GM19395 (cell line): ENCODE results near the gene BARHL2.

Source experiments
- ATAC-seq: cut with Tn5 transposase; IDR thresholded peaks from one replicate; pipeline ENCODE4 v1.9.1; 2021; ENCODE audit warnings: mild to moderate bottlenecking, moderate library complexity; ENCODE audit not compliant: unreplicated experiment

Gene BARHL2

GRCh38 chr1:90711696-90712095 is 5.4 kb downstream of the BARHL2 start:
- no peak for ATAC-seq

- no peak for ATAC-seq
Measured at GRCh38 chr1:90710579-90711536, 6.2 kb downstream of the BARHL2 start.

GRCh38 chr1:90709535-90709934 is 7.6 kb downstream of the BARHL2 start:
- no peak for ATAC-seq

DNA sequence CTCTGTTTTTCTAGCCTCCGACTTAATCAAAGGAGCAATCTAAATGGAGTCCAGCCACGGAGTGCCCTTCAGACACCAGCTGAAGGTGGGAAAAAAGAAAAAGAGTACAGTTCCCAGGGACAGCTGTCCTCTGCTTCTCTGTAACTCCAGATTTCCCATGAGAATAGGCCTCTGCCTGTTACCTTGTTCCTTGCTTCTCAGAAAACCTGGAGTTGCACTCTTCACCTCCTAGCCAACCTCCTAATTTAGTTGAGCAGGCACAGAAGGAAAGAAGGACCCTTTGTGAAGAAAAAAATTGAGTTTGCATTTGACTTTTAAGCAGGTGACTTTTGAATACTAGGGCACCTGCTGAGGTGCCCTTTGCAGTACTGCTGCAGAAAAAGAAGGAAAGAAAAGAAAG is 8.3 kb downstream of the BARHL2 start:
- ATAC-seq, result no peak

- no peak for ATAC-seq
Measured at GRCh38 chr1:90708236-90708786, 8.8 kb downstream of the BARHL2 start.

DNA sequence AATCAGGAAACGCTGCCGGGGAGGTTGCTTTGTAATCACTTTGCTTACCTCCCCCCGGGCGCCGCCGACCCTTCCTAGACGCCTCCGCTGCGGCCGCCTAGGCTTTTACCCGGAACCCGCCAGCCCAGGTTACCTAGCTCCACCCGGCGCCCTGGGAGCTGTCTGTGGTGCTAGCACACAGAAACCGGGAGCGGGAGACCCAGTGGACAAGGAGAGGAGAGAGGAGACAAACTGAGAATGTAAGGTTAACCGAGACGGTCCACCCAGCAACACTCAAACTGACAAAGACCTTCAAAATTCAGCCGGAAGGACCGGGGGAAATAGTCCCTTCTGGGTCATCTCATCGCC is 9.8 kb downstream of the BARHL2 start:
- ATAC-seq, result no peak

GRCh38 chr1:90706437-90707362 is 10.4 kb downstream of the BARHL2 start:
- ATAC-seq, result no peak

GRCh38 chr1:90705956-90706355 is 11.1 kb downstream of the BARHL2 start:
- ATAC-seq, result no peak

DNA sequence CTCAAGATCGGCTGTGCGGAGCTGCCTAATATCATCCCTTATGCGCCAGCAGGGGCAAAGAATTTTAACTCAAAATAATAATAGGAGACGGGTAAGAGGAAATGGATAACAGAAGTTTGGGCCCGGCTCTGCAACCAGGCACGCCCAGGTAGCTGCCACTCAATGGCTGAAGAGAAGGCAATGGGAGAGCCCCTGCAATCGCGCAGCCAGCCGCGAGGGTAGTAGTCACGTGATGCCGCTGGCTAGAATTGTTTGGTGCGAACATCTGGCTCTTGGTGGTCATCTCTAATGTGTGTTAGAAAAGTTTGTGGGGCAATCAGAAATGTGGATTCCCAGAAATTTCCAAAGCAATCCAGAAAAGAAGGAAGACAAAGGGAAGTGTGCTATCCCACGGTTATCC is 12.3 kb downstream of the BARHL2 start:
- no peak for ATAC-seq

DNA sequence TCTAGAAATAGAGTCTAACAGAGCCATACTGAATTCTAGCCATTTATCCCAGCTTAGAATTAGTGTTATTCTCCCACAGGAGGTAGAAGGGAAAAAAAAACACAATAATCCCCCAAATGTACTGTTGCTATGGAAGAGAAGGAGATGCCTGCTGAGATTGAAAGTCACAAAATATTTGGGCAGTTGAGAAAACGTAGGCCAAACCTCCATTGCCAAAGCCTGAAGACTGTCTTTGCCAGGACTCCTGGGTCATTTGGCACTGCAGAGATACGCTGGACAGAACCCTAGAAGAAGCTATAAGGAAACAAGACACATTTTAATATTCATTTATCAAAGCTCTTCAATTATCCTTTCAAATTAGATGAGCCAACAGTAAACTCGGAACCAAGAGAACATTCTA is 22.3 kb downstream of the BARHL2 start:
- ATAC-seq, result no peak

GRCh38 chr1:90687747-90688146 is 29.4 kb downstream of the BARHL2 start:
- ATAC-seq, result no peak

DNA sequence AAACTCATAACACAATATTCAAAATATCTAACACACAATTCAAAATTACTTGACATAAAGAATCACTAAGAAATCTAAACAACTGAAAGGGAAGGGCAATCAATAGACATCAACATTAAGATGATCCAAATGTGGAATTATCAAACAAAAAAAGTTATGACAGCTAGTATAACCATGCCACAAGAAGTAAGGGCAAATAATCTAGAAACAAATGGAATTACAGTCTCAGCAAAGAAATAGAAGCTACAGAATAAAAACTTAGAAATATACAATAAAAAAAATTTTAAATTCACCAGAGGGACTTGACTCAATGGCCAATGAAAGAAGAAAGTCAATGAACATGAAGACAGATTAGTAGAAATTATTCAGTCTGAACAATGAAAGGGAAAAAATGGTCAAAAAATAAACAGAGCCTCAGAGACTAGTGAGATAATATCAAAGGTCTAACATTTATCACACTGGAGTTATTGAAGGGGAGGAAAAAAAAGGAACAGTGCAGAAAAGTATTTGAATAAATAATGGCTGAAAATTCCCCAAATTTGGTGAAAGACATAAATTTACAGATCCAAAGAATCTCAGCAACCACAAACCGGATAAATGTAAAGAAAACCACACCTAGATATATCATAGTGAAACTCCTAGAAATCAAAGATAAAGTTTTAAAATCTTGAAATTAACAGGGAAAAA is 41.8 kb downstream of the BARHL2 start:
- no peak for ATAC-seq

- ATAC-seq, result no peak
Measured at GRCh38 chr1:90671741-90672140, 45.4 kb downstream of the BARHL2 start.

GRCh38 chr1:90671251-90671650 is 45.9 kb downstream of the BARHL2 start:
- no peak for ATAC-seq
